Neutrophil (primary cell): ENCODE results near the gene EAPP.

Experiments used
- H3K27ac ChIP-seq: fragments of 200-600 bp; sonication (generic); 2 replicates; pipeline ENCODE4 v1.5.1; 2016; ENCODE audit warnings: mild to moderate bottlenecking, moderate library complexity
- H3K27me3 ChIP-seq: fragments of 200-600 bp; sonication (generic); 2 replicates; pipeline ENCODE4 v1.6.0; 2016; ENCODE audit warnings: mild to moderate bottlenecking
- H3K36me3 ChIP-seq: fragments of 200-600 bp; sonication (generic); 2 replicates; pipeline ENCODE4 v1.5.1; 2017
- H3K4me1 ChIP-seq, 2 experiments: fragments of 200-600 bp in 1 of 2; sonication (generic) in 1 of 2; 1 replicate in 1 of 2; 2 replicates in 1 of 2; pipeline versions ENCODE4 v1.5.1 to v1.6.1; 2013 to 2016; ENCODE audit warnings: low read depth in 1 of 2, low read length in 1 of 2, mild to moderate bottlenecking in 1 of 2, moderate library complexity in 1 of 2; ENCODE audit not compliant: control insufficient read depth in 1 of 2, insufficient read depth in 1 of 2
- H3K4me3 ChIP-seq, 2 experiments: fragments of 200-600 bp in 1 of 2; sonication (generic) in 1 of 2; 1 replicate in 1 of 2; 2 replicates in 1 of 2; pipeline ENCODE4 v1.5.1; 2013 to 2016; ENCODE audit warnings: low read depth in 1 of 2, low read length in 1 of 2, mild to moderate bottlenecking in 1 of 2, moderate library complexity in 1 of 2
- H3K9me3 ChIP-seq: fragments of 200-600 bp; sonication (generic); 2 replicates; pipeline ENCODE4 v1.5.1; 2016
- TF ChIP-seq, protein P1 (sequence below): fragments of 200-600 bp; sonication (generic); IDR thresholded peaks from 2 replicates; pipeline ENCODE4 v1.5.1; 2016; ENCODE audit warnings: antibody characterized with exemption

Gene EAPP

DNA sequence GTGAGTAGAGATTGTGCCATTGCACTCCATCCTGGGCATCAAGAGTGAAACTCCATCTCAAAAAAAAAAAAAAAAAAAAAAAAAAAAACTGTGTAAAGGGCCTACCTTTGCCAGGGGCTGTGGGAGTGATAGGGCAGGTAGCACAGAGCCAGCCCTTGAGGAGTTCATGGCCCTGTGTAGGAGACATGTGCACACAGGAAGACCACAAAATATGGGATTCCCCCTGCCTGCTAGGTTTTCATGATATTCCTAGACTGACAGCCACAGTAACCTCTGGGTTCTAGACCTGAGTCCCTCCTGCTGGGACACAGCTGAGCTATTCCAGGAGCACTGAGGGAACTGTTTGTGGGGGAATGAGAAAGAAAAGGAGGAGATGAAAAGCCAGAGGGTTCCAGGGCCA is 69.2 kb downstream of the EAPP start:
- Histone ChIP-seq H3K27ac (no peak overlapping the region), H3K9me3 (no peaks in the 10 kb centered on the region), H3K27me3 (no peaks in the 10 kb centered on the region), H3K4me3 (no peak overlapping the region), H3K36me3 (no peaks in the 10 kb centered on the region), H3K4me1 (peaks cover 0 to 8% of the 10 kb centered on the region in 2 experiments)
- TF ChIP-seq, protein P1, sequence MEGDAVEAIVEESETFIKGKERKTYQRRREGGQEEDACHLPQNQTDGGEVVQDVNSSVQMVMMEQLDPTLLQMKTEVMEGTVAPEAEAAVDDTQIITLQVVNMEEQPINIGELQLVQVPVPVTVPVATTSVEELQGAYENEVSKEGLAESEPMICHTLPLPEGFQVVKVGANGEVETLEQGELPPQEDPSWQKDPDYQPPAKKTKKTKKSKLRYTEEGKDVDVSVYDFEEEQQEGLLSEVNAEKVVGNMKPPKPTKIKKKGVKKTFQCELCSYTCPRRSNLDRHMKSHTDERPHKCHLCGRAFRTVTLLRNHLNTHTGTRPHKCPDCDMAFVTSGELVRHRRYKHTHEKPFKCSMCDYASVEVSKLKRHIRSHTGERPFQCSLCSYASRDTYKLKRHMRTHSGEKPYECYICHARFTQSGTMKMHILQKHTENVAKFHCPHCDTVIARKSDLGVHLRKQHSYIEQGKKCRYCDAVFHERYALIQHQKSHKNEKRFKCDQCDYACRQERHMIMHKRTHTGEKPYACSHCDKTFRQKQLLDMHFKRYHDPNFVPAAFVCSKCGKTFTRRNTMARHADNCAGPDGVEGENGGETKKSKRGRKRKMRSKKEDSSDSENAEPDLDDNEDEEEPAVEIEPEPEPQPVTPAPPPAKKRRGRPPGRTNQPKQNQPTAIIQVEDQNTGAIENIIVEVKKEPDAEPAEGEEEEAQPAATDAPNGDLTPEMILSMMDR, result no peak

GRCh38 chr14:34466691-34467090 is 72.8 kb downstream of the EAPP start:
- H3K4me1 ChIP-seq, result peaks cover 8 to 16% of the 10 kb centered on the region in 2 experiments
- H3K9me3 ChIP-seq, result no peaks in the 10 kb centered on the region
- H3K36me3 ChIP-seq, result no peaks in the 10 kb centered on the region
- H3K27me3 ChIP-seq, result no peaks in the 10 kb centered on the region
- no peak overlapping the region for H3K27ac ChIP-seq
- TF ChIP-seq, protein P1, result no peak
- no peak overlapping the region for H3K4me3 ChIP-seq
